8988T (cell line): ENCODE data around the gene FSD1.
A peak's percentile ranks its signal among the peaks of the same experiment; 100 is the strongest.
"Not testable (repeated sequence)": the region's sequence is repeated elsewhere in the genome, so short reads cannot be mapped to it uniquely, and the experiment has no call there.

Source experiments
- DNase-seq: peaks from one replicate; pipeline ENCODE4 v3.0.0; 2011

The FSD1 gene

DNA sequence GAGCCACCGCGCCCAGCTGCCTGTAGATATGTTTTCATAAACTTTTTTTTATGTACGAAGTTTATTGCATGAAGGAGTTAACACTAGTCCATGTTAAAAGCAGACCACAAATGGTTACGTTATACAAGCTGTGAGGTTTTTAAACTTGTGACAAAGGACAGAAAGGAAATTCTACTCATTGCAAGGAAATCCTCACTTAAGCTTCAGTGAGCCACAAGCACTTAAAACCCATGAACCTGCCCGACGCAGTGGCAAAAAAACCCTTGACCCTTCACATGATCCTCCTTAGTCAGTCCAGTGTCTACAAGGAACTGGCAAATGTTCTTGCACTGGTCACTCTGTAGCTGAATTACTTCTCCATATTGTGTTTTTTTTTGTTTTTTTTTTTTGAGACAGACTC is 43.1 kb downstream of the FSD1 start:
- no peak for DNase-seq

DNA sequence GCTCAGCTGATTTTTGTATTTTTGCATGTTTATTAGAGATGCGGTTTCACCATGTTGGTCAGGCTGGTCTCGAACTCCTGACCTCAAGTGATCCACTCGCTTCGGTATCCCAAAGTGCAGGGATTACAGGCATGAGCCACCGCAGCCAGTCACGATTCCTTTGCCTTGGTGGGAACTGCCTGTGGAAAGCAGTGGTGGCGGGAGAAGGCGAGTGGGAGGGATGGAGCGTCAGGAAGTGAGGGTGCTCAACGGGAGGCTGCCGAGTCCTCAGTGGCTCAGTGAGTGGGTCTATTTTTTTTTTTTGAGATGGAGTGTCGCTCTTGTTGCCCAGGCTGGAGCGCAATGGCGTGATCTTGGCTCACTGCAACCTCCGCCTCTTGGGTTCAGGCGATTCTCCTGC is 44.8 kb downstream of the FSD1 start:
- not testable (repeated sequence) for DNase-seq

DNA sequence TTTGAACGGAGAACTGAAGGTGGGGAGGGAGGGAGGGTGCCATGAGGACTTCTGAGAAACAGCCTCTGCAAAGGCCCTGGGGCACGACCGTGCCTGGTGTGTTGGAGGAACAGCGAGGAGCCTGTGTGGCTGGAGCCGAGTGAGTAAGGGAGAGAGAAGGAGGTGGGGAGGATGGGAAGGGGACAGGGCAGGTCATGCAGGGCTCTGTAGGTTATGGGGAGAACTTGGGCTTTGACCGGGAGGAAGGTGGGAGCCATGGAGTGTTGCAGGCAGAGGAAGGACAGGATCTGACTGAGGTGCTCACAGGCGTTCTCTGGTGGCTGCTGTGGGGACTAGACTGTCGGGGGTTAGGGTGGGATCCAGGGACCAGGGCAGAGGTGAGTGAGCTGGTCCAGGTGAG is 45.7 kb downstream of the FSD1 start:
- no peak for DNase-seq

DNA sequence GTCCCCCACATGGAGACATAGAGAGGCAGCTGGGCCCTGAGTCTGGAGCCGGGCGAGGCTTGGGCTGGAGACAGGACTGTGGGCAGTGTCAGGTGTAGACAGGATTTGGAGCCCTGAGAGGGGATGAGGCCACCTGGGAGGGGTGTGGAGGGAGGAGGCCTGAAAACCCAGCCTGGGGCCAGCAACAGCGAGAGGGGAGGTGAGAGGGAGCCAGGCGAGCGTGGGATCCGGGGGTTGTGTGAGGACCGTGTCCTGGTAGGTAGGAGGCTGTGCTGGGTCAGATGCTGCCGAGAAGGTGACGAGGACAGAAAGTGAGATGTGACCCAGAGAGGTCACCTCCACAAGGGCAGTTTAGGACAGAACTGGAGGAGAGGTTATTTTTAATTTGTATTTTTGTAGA is 46.3 kb downstream of the FSD1 start:
- no peak for DNase-seq

DNA sequence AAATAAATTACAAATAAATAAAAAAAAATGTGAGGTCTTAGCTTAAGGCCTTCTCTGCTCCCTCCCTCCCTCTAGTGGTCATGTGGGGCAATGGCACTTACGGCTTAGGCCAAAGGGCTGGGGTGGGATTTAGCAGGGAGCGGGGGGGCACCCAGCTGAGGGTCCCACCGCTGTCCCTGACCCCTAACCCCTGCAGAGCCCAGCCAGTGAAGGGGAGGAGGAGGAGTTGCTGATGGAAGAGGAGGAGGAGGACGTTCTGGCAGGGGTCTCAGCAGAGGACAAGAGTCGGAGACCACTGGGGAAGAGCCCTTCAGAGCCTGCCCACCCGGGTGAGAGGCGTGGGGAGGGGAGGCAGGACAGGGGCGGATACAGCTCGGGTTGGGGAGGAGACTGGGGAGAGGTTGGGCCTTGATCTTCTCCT is 48.3 kb downstream of the FSD1 start:
- no peak for DNase-seq

DNA sequence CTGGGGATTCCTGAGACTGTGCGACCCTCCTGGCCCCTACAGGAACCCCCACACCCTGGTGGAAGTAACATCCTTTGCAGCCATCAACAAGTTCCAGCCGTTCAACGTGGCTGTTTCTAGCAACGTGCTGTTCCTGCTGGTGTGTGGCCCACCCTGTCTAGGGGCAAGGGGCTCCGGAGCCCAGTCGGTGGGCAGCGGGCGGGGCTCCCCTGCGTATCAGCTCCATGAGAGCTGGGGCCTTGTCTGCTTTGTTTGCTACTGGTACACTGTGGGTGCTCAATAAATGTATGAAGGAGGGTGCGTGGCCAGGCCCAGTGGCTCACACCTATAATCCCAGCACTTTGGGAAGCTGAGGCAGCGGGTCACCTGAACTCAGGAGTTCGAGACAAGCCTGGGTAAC is 49.9 kb downstream of the FSD1 start:
- DNase-seq, result no peak

DNA sequence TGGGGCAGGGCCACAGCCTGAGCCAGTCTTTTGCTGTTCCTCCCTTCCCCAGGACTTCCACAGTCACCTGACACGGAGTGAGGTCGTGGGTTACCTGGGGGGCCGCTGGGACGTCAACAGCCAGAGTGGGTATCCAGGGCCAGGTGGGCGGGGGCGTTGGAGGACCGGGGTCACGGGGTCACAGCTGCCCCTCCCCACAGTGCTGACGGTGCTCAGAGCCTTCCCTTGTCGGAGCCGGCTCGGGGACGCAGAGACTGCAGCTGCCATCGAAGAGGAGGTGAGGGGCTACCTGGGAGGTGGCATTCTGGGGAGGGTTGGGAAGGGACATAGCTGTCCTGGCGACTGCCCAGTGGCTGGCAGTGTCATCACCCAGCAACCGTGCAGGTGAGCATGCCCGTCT is 50.5 kb downstream of the FSD1 start:
- no peak for DNase-seq

DNA sequence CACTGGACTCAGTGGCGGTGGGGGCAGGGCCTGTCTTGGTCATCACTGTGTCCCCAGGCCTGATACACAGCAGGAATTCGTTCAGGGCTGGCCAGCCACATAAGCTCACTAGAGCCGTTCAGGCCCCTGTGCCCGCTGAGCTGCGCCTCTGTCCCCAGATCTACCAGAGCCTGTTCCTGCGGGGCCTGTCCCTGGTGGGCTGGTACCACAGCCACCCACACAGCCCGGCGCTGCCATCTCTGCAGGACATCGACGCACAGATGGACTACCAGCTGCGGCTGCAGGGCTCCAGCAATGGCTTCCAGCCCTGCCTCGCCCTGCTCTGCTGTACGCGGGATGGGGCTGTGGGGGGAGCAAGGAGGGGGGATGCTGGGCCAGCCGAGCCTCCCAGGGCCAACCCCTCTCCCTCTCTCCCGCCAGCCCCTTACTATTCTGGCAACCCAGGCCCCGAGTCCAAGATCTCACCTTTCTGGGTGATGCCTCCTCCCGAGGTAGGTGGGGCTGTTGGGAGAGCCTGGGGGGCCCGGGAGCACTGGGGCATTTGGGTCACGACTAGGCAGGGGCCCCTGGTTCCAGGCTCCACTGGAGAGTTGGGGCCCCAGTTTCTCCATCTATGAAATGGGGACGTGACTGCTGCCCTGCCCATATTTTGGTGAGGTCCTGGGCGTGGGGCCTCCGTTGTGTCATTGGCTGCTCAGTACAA is 52.8 kb downstream of the FSD1 start:
- no peak for DNase-seq

DNA sequence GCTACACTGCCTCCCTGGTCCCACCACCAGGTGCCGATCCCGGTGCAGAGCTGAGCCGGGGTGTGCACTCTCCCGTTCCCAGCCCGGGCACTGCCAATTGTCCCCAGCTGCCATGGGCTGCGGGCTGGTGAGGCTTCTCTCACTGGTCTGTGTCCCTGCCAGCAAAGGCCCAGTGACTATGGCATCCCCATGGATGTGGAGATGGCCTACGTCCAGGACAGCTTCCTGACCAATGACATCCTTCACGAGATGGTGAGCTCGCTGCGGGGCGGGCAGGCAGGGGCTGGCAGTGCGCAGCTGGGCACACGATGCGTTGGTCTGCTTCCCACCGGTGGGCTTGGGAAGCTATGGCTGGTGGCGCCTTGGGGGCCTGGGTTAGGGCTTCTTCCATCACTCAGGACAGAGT is 53.5 kb downstream of the FSD1 start:
- no peak for DNase-seq

DNA sequence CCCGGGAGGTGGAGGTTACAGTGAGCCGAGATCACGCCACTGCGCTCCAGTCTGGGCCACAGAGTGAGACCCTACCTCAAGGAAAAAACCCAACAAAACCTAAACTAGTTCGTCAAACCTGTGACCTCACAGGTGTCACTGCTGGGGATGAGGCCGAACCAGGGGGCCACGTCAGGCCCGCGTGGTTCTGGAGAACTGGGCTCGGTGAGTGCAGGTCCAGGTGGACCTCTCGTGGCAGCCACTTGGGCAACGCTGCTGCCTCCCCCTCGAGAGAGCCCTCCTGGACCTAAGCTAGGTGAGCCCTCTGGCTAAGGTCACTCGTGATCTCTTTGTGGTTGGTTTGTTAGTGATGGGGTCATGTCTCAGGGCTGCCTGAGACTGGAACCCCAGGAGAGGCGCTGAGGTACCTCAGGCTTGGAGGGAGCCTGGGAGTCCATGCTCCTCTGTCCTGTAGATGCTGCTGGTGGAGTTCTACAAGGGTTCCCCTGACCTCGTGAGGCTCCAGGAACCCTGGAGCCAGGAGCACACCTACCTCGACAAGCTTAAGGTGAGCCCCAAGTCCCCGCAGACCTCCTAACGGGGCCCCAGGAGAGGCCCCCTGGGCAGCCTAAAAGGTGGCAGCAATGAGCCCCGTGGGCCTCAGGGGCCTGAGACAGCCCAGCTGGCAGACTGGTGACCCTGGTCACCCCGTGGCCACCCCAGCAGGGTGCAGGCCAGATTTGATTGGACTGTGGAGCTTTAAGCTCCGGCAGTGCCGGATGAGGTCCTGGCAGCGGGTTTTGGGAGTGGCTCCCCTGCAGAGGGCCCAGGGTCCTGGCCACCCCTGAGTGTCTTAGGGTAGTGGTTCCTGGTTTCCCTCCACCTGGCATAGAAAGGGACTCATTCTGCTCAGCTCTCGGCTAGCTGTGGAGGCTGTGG is 54.6 kb downstream of the FSD1 start:
- no peak for DNase-seq

DNA sequence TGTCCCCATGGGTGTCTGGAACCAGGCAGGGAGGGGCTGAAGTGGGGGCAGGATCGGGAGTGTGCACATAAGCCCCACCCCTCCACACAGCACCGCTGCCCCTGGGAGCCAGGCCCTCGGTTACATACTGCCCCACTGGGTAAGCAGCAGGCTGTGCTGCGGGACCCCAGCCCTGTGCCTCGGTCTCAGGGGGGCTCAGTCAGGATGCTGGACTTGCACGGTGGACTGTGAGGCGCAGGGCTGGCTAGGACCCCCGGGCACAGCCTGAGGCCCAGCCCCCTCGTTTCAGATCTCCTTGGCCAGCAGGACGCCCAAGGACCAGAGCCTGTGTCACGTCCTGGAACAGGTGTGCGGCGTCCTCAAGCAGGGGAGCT is 55.2 kb downstream of the FSD1 start:
- no peak for DNase-seq

DNA sequence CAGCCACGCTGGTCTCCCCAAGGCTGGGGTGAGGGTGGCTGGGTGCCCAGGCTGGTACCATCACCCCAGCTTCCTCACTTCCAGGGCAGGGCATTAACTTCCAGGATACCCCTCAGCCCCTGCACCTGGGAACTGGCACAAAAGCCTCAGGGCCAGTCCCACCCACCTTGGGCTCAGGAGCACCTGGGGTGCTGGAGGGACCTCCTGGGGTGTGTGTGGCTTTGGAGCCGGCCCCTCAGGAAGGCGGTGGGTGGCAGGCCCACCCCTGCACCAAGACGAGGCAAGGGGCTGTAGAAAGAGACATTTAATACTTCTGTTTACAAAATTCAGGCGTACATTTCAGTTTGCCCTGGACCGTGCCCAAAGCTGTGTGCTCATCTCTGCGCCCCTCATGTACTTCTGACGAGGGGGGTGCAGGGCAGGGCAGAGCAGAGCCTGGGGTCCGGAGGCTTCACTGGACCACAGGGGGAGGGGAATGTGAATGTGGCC is 55.7 kb downstream of the FSD1 start:
- no peak for DNase-seq

DNA sequence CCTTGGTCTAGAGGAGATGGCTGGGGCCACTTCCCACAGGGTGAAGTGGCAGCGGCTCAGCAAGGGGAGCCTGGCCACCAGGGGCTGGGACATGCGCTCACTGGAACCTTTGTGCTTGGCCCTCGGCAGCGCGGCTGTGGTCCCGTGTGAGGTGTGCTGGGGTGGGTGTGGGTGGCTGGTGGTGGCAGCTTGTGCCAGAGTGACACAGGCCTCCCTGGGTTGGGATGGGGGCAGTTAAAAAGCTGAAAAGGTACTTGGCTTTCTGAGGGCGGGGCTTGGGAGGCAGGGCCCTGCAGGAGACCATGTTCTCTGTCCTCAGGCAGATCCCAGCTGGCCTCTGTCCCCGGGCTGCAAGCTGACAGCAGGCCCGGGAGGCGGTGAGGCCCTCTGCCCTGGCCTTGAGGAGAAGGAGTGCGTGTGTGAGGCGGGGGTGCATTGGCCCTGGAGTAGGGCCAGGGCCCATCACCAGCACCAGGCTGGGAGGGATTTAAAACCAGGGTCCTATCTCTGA is 56.3 kb downstream of the FSD1 start:
- DNase-seq, result no peak

DNA sequence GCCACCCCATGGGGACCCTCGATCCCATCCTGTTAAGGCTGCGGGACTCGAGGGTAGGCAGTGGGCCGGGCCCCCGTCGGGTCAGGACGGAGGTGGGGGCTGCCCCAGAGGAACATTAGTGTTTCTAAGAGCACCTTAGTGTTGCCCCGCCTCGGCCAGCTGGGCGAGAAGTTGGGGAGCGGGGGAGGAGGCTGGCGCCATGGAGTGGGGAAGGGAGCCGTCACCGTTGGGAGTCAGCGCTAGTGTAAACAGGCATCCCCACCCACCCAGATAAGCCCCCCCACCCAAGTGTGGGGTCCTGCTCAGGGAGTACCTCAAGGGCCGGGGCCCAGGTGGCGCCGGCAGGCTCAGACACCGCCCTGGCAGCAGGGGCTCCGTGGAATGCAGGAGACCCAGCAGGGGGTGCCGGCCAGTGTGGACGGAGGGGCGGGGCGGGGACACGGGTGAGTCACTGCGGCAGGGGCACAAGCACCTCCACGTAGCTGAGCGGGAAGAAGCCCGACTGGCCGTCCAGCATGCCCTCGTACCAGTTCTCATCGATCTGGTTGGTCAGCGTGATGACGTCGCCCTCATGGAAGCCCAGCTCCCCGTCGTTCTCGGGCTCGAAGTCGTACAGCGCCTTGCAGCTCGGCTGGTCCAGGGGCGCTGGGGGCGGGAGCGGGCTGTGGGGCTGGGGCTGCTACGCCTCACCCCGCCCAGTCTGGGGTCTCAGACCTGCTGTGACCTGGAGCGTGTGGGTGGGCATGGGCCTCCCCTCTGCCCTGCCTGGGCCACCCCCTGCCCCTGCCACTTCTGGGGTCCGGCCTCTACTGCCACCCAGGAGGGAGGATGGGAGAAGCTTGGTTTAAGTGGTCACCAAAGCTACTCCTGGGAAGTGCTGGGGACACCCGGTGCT is 57.0 kb downstream of the FSD1 start:
- no peak for DNase-seq

DNA sequence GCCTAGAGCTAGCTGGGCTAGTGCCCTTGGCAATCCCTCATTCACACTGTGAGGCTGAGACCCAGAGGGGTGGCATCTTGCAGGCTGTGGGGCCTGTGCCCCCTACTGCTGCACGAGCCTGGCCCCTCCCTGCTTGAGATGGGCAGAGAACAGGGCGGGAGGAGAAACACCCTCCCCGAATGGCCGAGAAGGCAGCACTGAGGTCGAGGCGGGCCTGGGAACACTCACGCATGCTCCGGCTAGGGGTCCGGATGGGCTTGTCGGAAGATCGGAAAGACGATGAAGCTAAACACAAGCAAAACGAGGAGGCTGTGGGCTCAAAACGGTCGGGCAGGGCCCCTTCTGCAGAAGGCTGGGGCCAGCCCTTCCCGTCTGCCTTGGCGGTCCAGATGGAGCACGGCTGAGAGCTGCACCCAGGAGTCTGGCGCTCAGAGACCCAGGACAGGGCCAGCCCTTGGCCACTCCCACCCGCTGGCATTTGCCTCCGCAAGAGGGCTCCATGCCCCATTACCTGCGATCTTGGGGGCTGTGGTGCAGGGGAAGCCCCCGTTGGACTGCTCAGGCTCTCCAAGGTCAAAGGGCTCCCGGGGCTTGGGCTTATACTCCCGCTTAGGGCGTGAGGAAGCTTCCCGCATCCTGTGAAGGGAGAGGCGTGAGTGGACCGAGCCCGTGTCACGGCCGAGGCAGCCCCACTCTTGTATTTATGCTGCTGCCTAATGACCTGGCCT is 57.9 kb downstream of the FSD1 start:
- no peak for DNase-seq

DNA sequence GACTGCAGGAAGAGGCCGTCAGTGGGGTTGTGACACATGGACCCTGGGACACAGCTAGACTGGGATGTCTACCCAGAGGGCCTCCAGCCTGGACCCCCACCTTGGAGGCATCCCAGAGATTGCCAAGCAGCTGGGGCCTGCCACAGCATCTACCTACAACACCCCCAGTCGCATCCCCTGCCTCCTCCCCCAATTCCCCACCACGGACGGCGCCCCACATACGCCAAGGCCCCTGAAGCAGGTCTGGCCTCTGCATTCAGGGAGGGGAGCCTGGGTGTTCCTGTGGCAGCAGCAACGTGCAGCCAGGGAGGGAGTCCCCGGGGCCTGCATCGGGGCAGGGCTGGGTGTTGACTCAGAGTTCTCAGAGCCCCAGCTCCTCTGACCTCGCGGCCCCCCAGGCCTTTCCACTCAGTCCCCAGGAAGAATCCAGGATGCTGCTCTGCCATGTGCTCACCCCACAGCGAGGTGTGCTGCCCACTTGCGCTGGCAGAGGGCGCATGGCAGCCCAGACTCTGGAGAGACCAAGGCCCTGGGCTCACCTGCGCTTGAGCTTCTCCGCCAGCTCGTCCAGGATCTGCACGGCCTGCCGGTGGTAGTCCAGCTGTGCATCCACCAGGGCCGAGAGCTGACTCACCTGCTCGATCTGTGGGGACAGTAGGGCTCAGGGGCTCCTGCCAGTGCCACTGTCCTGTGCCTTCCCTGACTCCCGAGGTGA is 58.6 kb downstream of the FSD1 start:
- peak; percentile 63 for DNase-seq

DNA sequence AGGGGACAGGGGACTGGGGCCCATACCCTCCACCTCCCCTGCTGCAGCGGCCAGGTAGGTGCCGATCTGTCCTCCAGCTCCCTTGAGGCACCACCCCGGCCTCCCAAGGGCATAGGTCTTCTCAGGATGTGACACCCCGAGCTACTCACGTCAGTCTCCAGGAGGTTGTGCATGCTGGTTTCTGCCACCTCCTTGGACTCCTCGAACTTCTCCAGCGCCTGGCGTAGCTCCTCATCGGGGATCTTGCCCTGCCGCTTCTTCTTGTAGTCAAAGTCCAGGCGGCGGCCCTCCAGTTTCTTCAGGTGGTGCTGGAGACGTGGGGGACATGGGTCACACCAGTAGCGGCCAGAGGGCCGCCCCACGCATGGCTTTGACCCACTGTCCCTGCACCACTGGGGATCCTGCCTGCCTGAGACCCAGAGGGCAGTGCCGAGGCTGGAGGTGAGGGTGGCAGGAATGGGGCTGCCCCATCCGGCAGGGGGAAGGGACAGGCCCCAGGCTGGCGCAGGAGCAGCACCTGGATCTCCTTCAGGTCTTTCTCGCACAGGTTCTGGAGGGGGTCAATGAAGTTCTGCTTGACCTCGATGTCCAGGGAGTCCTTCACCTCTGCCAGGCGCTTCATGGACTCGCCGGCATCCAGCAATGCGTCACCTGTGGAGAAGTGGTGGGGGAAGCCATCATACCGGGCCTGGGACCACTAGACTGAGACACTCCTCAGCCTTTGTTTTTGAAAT is 59.3 kb downstream of the FSD1 start:
- DNase-seq, result no peak

DNA sequence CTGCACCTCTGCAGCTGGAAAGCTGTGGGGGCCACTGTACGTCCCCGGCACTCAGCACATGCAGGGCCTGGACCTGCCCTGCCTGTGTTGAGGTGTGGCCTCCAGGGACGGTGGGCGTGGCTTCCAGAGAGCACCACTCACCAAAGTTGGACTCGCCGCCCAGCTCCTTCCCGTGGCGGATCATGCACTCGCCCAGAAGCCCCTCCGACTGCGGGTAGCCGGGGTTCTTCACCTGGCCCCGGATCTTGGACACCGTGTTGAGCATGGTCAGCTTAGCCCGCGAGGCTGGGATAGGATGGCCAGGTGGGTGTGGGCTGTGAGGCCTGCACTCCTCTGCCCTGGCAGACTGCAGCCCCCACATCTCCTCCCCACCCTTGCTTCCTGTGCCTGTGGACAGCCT is 60.9 kb downstream of the FSD1 start:
- DNase-seq, result no peak

DNA sequence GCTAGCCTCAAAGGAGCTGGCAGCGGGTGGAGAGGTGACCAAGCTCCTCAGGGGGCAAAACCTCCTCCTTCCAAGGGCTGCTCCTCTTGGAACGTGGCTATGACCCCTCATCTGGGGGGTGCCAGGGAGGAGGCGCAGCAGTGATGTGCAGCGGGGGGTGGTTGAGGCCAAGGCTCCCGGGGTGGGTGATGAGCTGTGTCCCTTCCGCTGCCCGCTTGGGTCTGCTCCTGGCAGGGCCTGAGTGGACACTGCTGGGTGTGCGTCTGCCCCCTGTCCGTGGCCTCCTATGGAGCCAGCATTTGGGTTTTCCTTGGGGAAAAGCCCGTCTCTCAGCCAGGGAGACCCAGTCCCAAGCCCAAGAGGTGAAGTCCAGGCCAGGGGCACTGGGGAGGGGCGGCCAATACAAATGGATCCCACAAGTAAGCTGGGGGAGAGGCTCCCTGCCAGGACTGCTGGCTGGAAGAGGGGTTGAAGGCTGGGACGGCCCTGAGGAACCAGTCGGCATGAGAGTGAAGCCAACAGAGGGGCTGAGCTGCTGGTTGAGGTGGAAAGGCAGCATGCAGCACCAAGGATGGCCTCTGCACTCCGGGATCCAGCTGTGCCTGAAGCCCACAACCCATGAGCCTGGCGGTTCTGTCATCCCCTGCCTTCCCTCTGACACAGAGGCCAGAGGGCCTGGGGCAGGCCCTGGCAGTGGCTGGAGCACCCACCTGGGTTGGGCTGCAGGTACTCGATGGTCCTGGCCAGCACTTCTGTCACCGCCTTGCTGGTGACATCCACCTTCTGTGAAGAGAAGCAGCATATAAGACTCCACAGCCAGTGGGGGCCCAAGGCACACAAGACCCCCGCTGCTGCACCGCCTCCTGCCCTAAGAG is 61.6 kb downstream of the FSD1 start:
- DNase-seq, result no peak
